ENCODE data around the gene KCNK7. TPM values are rescaled to one million over a fixed set of nuclear protein-coding genes. Genes with fewer than 3 reads are reported as not detected.

KCNK7 gene
- total and polyA plus RNA-seq, 2 experiments from 2014 or later = 0.60 TPM; not detected in 1

- no peaks in the 10 kb centered on the region for H3K9me2 ChIP-seq (ENCODE audit: insufficient read depth)
- H4K20me1 ChIP-seq (replicated peaks; ENCODE audit: insufficient read depth) = no peaks in the 10 kb centered on the region
- H3K4me1 Mint-ChIP-seq = peaks cover 9% of the 10 kb centered on the region
- H3K4me1 ChIP-seq (ENCODE audit: insufficient read depth) = peaks cover 5% of the 10 kb centered on the region; the same call in 1 of the 2 replicates
- peaks cover 5% of the 10 kb centered on the region; the same call in 1 of the 2 replicates for H3F3A ChIP-seq (replicated peaks; ENCODE audit: low read depth)
- no peak overlapping the region for H3K27ac ChIP-seq (ENCODE audit: low read depth)
- H3K4me3 ChIP-seq = no peak overlapping the region
- no peaks in the 10 kb centered on the region for H3K36me3 ChIP-seq (ENCODE audit: insufficient read depth)
- no peaks in the 10 kb centered on the region for H3K79me2 ChIP-seq (replicated peaks; ENCODE audit: insufficient read depth)
- no peak overlapping the region for H3K27ac Mint-ChIP-seq
- TF ChIP-seq EZH2 (IDR thresholded peaks at IDR 0.05; ENCODE audit: low read depth, unreplicated experiment) (no peak), ETS1 (IDR thresholded peaks at IDR 0.05) (no peak), ZNF331 (CRISPR knock-in tag; IDR thresholded peaks at IDR 0.05; ENCODE audit: low read depth) (no peak), REST (IDR thresholded peaks at IDR 0.05; ENCODE audit: unreplicated experiment) (no peak), NANOG (IDR thresholded peaks at IDR 0.05; ENCODE audit: borderline replicate concordance) (no peak), CREB1 (CRISPR knock-in tag; IDR thresholded peaks at IDR 0.05; ENCODE audit: low read depth) (no peak), CTCF (conservative IDR thresholded peaks at IDR 0.05; ENCODE audit: low read depth in 2 of 2) (no peak), JUNB (IDR thresholded peaks at IDR 0.05; ENCODE audit: unreplicated experiment) (no peak), ZNF462 (CRISPR knock-in tag; IDR thresholded peaks at IDR 0.05) (no peak), ZNF114 (CRISPR knock-in tag; IDR thresholded peaks at IDR 0.05) (no peak), EZH2phosphoT487 (IDR thresholded peaks at IDR 0.05; ENCODE audit: unreplicated experiment) (no peak), POLR2AphosphoS5 (IDR thresholded peaks at IDR 0.05; ENCODE audit: low read depth) (no peak), STAT1 (IDR thresholded peaks at IDR 0.05; ENCODE audit: unreplicated experiment) (no peak)
- H3K4me3 Mint-ChIP-seq = no peak overlapping the region
- H3K4me2 ChIP-seq = no peak overlapping the region
- no peak overlapping the region for H2AFZ ChIP-seq
- peaks cover 65% of the 10 kb centered on the region for H3K27me3 ChIP-seq (ENCODE audit: insufficient read depth)
- DNase-seq (ENCODE audit: low spot score) = no peak
- H3K36me3 Mint-ChIP-seq (ENCODE audit: low read depth) = no peaks in the 10 kb centered on the region
- H3K27me3 Mint-ChIP-seq (ENCODE audit: insufficient read depth, low read depth, poor library complexity) = peaks cover 59% of the 10 kb centered on the region
- ATAC-seq = no peak
- H3K9me3 Mint-ChIP-seq = no peaks in the 10 kb centered on the region
These were observed 14.8 kb downstream of the KCNK7 start for GRCh38 chr11:65580756-65581155.

Data from GM23338 (cell line).